Endothelial cell of hepatic sinusoid (primary cell): ENCODE results near the gene AGK.

Source experiments
- in situ Hi-C: cut with HindIII; loops from 2 replicates; pipeline ENCODE4 v1.10.0; 2017; ENCODE audit warnings: low sequenced_read_pairs

The AGK gene

GRCh38 chr7:141585592-141586510 is 34.6 kb downstream of the AGK start:
- in situ Hi-C loops: no loop called here

- in situ Hi-C loops: no loop called here
Observed at GRCh38 chr7:141586878-141587277, 35.7 kb downstream of the AGK start.

GRCh38 chr7:141587304-141587703 is 36.1 kb downstream of the AGK start:
- in situ Hi-C loops: no loop called here

GRCh38 chr7:141588912-141589311 is 37.7 kb downstream of the AGK start:
- in situ Hi-C loops: no loop called here

GRCh38 chr7:141590071-141590470 is 38.9 kb downstream of the AGK start:
- in situ Hi-C loops: no loop called here

GRCh38 chr7:141590666-141591065 is 39.5 kb downstream of the AGK start:
- in situ Hi-C loops: no loop called here

GRCh38 chr7:141593134-141593533 is 41.9 kb downstream of the AGK start:
- in situ Hi-C loops: no loop called here

- in situ Hi-C loops: no loop called here
Observed at GRCh38 chr7:141597966-141598365, 46.8 kb downstream of the AGK start.

GRCh38 chr7:141598408-141598807 is 47.2 kb downstream of the AGK start:
- in situ Hi-C loops: no loop called here

- in situ Hi-C loops: no loop called here
Observed at GRCh38 chr7:141600168-141601006, 49.2 kb downstream of the AGK start.

- in situ Hi-C loops: no loop called here
Observed at GRCh38 chr7:141609576-141609975, 58.4 kb downstream of the AGK start.

- in situ Hi-C loops: no loop called here
Observed at GRCh38 chr7:141610671-141611070, 59.5 kb downstream of the AGK start.

- in situ Hi-C loops: no loop called here
Observed at GRCh38 chr7:141612861-141613260, 61.7 kb downstream of the AGK start.

- in situ Hi-C loops: no loop called here
Observed at GRCh38 chr7:141617280-141617679, 66.1 kb downstream of the AGK start.

GRCh38 chr7:141619745-141620144 is 68.5 kb downstream of the AGK start:
- in situ Hi-C loops: no loop called here

- in situ Hi-C loops: no loop called here
Observed at GRCh38 chr7:141624763-141625162, 73.6 kb downstream of the AGK start.

GRCh38 chr7:141630621-141631020 is 79.4 kb downstream of the AGK start:
- in situ Hi-C loops: no loop called here

GRCh38 chr7:141631525-141631924 is 80.3 kb downstream of the AGK start:
- in situ Hi-C loops: no loop called here

- in situ Hi-C loops: no loop called here
Observed at GRCh38 chr7:141634065-141634464, 82.9 kb downstream of the AGK start.

GRCh38 chr7:141636053-141636452 is 84.8 kb downstream of the AGK start:
- in situ Hi-C loops: no loop called here

- in situ Hi-C loops: no loop called here
Observed at GRCh38 chr7:141640239-141640840, 89.1 kb downstream of the AGK start.
